Heart left ventricle (tissue), 13 donors: ENCODE measurements around the gene AKT2.

Source experiments
- CTCF ChIP-seq, 12 donors: fragments of 200-600 bp; sonication (generic) in 4 of 12; IDR thresholded peaks; one replicate each; pipeline versions ENCODE4 v1.5.0 to v1.8.0; 2018 to 2022; ENCODE audit warnings: antibody characterized with exemption in 12 of 12, mild to moderate bottlenecking in 5 of 12
- POLR2A ChIP-seq, 2 donors: fragments of 450-650 bp; IDR thresholded peaks; one replicate each; pipeline ENCODE4 v1.6.1; 2017; ENCODE audit warnings: antibody characterized with exemption in 2 of 2, mild to moderate bottlenecking in 2 of 2, moderate library complexity in 2 of 2
- donor health status: ischemic (EF 13 %, LVEDD 7.1; RV severe dilation, severe dysfunction).
- donor health status: DM: no; HTN: yes; CAD: no.
- donor health status: DM: no; HTN: no; CAD: no.
- donor health status: ischemic (EF 25% LVEDD 6.9; RV normal size, moderate dysfunction).
- donor health status: ischemic (EF 25% LVEDD 5.7; RV mildly dilated, moderate dysfunction).
- donor health status: ischemic (EF 35%, LVEDD 5.7; RV mildly dilated, moderate dysfunction).
- donor health status: nonischemic (EF 11% LVEDD 7.7; RV severe dilation, severe dysfunction).
- donor health status: DM: yes; HTN: yes; CAD: no.
- donor health status: PGD.
- donor health status: ischemic (EF 29% LVEDD 5.4; RV normal size, mild dysfunction).
- donor health status: nonischemic (EF 23%, LVEDD 6.1; RV moderate dilation, normal function).

DNA sequence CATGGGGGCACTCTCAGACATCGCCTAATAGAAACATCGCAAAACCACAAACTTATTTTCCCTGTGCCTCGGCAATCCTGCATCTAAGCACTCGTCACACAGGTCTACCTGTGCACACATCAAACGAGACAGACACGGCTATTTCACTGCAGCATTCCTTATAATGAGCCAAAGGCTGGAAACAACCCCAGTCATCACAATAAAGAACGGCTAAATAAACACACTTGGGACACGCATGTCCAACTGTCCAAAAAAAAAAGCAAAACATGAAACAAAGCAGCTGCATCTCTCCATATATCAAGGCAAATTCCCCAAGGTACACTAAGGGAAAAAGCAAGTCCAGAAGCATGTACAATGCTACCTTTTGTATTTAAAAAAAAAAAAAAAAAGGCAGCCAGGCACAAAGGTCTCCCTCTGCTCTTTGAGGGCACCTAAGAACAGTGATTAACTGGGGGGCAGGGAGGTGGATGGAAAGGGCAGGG is 31.5 kb downstream of the AKT2 start:
- TF ChIP-seq CTCF (IDR thresholded peaks at IDR 0.05) (no peak), POLR2A (IDR thresholded peaks at IDR 0.05) (no peak)
